Kidney tubule cell (primary cell): Measurements from ENCODE around the gene GJE1.

Source experiments
- DNase-seq: peaks from one replicate; pipeline ENCODE4 v3.0.0-alpha.2; 2018; ENCODE audit warnings: low spot score

GJE1 gene

GRCh38 chr6:142167071-142167470 is 34.3 kb downstream of the GJE1 start:
- DNase-seq, result peak; percentile 40

- DNase-seq, result no peak
Measured at GRCh38 chr6:142167486-142167885, 34.8 kb downstream of the GJE1 start.

- DNase-seq, result no peak
Measured at GRCh38 chr6:142171351-142171750, 38.6 kb downstream of the GJE1 start.

GRCh38 chr6:142172758-142173157 is 40.0 kb downstream of the GJE1 start:
- no peak for DNase-seq

- DNase-seq, result no peak
Measured at GRCh38 chr6:142173980-142174379, 41.3 kb downstream of the GJE1 start.

- DNase-seq, result no peak
Measured at GRCh38 chr6:142174703-142175102, 42.0 kb downstream of the GJE1 start.

- no peak for DNase-seq
Measured at GRCh38 chr6:142178129-142178528, 45.4 kb downstream of the GJE1 start.

- DNase-seq, result no peak
Measured at GRCh38 chr6:142182004-142182403, 49.3 kb downstream of the GJE1 start.

- no peak for DNase-seq
Measured at GRCh38 chr6:142183351-142183750, 50.6 kb downstream of the GJE1 start.

- DNase-seq, result no peak
Measured at GRCh38 chr6:142184307-142184706, 51.6 kb downstream of the GJE1 start.
